C4-2B (cell line): ENCODE data around the gene NR2F1-AS1.

ENCODE experiments used
- CTCF ChIP-seq: fragments of 450-650 bp; conservative IDR thresholded peaks from 2 replicates; pipeline ENCODE4 v1.5.1; 2017; ENCODE audit warnings: mild to moderate bottlenecking
- ZFX ChIP-seq: fragments of 450-650 bp; IDR thresholded peaks from 2 replicates; pipeline ENCODE4 v1.6.1; 2017

GRCh38 chr5:93601802-93602155, 20.8 kb upstream of the NR2F1-AS1 start:
- TF ChIP-seq CTCF (no peak), ZFX (no peak)
